Left lung (tissue), 10 donors: ENCODE data around the gene FABP3. TPM values are rescaled to one million over a fixed set of nuclear protein-coding genes. Genes with fewer than 3 reads are reported as not detected.

Source experiments
- ATAC-seq: fragments of 200-7000 bp; cut with Tn5 transposase; one replicate; pipeline ENCODE4 v1.9.1; 2020; ENCODE audit warnings: moderate library complexity
- DNase-seq, 4 donors: peaks; one replicate each; pipeline ENCODE4 v3.0.0-alpha.2; 2013 to 2020
- H3K27ac ChIP-seq, 2 donors: fragments of 200-600 bp; sonication (generic) in 1 of 2; one replicate each; pipeline versions ENCODE4 v1.5.0 to v1.8.0; 2020 to 2021
- H3K27me3 ChIP-seq, 2 donors: fragments of 200-600 bp; sonication (generic) in 1 of 2; one replicate each; pipeline versions ENCODE4 v1.5.0 to v1.8.0; 2020 to 2021
- H3K36me3 ChIP-seq, 2 donors: fragments of 200-600 bp; sonication (generic) in 1 of 2; one replicate each; pipeline versions ENCODE4 v1.5.0 to v1.8.0; 2020 to 2021
- H3K4me1 ChIP-seq, 2 donors: fragments of 200-600 bp; one replicate each; pipeline ENCODE4 v1.8.0; 2021
- H3K4me3 ChIP-seq, 2 donors: fragments of 200-600 bp; sonication (generic) in 1 of 2; one replicate each; pipeline versions ENCODE4 v1.5.0 to v1.8.0; 2020 to 2021; ENCODE audit warnings: mild to moderate bottlenecking in 1 of 2
- H3K9me3 ChIP-seq, 2 donors: fragments of 200-600 bp; sonication (generic) in 1 of 2; one replicate each; pipeline versions ENCODE4 v1.5.0 to v1.8.0; 2020 to 2021
- CTCF ChIP-seq, 2 donors: fragments of 200-600 bp; sonication (generic) in 1 of 2; IDR thresholded peaks; one replicate each; pipeline versions ENCODE4 v1.5.0 to v1.8.0; 2021; ENCODE audit warnings: antibody characterized with exemption in 2 of 2
- intact Hi-C, 2 donors: fragments of 100-400 bp; cut with DNase I; formaldehyde crosslinking; loops; one replicate each; pipeline versions ENCODE4 v1.11.2 to v1.14.2; 2022
- polyA plus RNA-seq, 6 donors: library from polyadenylated mRNA; unstranded; fragments of 120-200 nt; gene quantifications; one replicate each; pipeline ENCODE4 v1.2.1, GENCODE V29; 2013; ENCODE audit not compliant: insufficient read length in 6 of 6
- total RNA-seq, 2 donors: library from RNA; stranded (reverse); fragmentation: NEBNext Ultra II Directional; extraction: Animal tissue kit (Norgen Biotek cat#: 25700); gene quantifications; one replicate each; pipeline ENCODE4 v1.2.1, GENCODE V29; 2021
- donor health status: DM: no; HTN: yes; CAD: no.
- donor health status: DM: no; HTN: no; CAD: no.

Gene FABP3
- total and polyA plus RNA-seq, 8 donors, result 7.7 to 71.0 (median 9.4) TPM

GRCh38 chr1:31413405-31414001, 40.6 kb upstream of the FABP3 start:
- H3K9me3 ChIP-seq, result no peaks in the 10 kb centered on the region
- H3K36me3 ChIP-seq, result no peaks in the 10 kb centered on the region
- peak; percentile 49 to 93 (median 73) for DNase-seq
- peak; percentile 80 for ATAC-seq
- intact Hi-C loops, result loop anchor here in 1 of 2 donors (10.0 kb wide), 1 partner anchor 249 kb away; no protein-coding TSS in a partner anchor
- peak overlapping the region; percentile 75 to 79 for H3K4me3 ChIP-seq
- H3K4me1 ChIP-seq, result peaks cover 0 to 20% of the 10 kb centered on the region in 2 donors
- TF ChIP-seq CTCF (IDR thresholded peaks at IDR 0.05), result no peak
- H3K27me3 ChIP-seq, result peaks cover 5 to 46% of the 10 kb centered on the region in 2 donors
- H3K27ac ChIP-seq, result peak overlapping the region; percentile 68 to 82

GRCh38 chr1:31412732-31413404, 40.0 kb upstream of the FABP3 start, which contains the start of gene SERINC2:
TSS of gene SERINC2 (plus strand) at chr1:31413213. CDS start at chr1:31413266, 53 bp downstream.
- intact Hi-C loops, result loop anchor here in 1 of 2 donors (10.0 kb wide), 1 partner anchor 248 kb away; no protein-coding TSS in a partner anchor
- DNase-seq (peak in 2 of 4 donors; percentile 45 to 85), ATAC-seq (peak; percentile 87)
- no peaks in the 10 kb centered on the region for H3K9me3 ChIP-seq
- H3K36me3 ChIP-seq, result no peaks in the 10 kb centered on the region
- peak within 1 kb of the TSS; percentile 68 to 82 for H3K27ac ChIP-seq
- no peak for TF ChIP-seq CTCF (IDR thresholded peaks at IDR 0.05)
- H3K4me1 ChIP-seq, result peaks cover 0 to 20% of the 10 kb centered on the region in 2 donors
- H3K27me3 ChIP-seq, result peaks cover 5 to 46% of the 10 kb centered on the region in 2 donors
- H3K4me3 ChIP-seq, result peak within 1 kb of the TSS; percentile 75 to 79

- H3K4me1 ChIP-seq, result peaks cover 0 to 20% of the 10 kb centered on the region in 2 donors
- peaks cover 5 to 46% of the 10 kb centered on the region in 2 donors for H3K27me3 ChIP-seq
- TF ChIP-seq CTCF (IDR thresholded peaks at IDR 0.05), result no peak
- H3K36me3 ChIP-seq, result no peaks in the 10 kb centered on the region
- no peaks in the 10 kb centered on the region for H3K9me3 ChIP-seq
- DNase-seq, result no peak
- intact Hi-C loops, result loop anchor here in 1 of 2 donors (10.0 kb wide), 1 partner anchor 247 kb away; no protein-coding TSS in a partner anchor
- H3K27ac ChIP-seq, result no peak overlapping the region
- no peak for ATAC-seq
- peak overlapping the region in 1 of 2 donors; percentile 75 for H3K4me3 ChIP-seq
Observed at GRCh38 chr1:31412205-31412604, 39.3 kb upstream of the FABP3 start.

- DNase-seq (no peak), ATAC-seq (no peak)
- intact Hi-C loops, result loop anchor here in 1 of 2 donors (10.0 kb wide), 1 partner anchor 246 kb away; no protein-coding TSS in a partner anchor
- Histone ChIP-seq H3K4me3 (no peak overlapping the region), H3K9me3 (no peaks in the 10 kb centered on the region), H3K36me3 (no peaks in the 10 kb centered on the region), H3K4me1 (peaks cover 0 to 15% of the 10 kb centered on the region in 2 donors), H3K27ac (no peak overlapping the region), H3K27me3 (peaks cover 5 to 46% of the 10 kb centered on the region in 2 donors)
- no peak for TF ChIP-seq CTCF (IDR thresholded peaks at IDR 0.05)
Observed at GRCh38 chr1:31410871-31411270, 38.0 kb upstream of the FABP3 start.
